ENCODE measurements around the gene CCR6. TPM values are rescaled to one million over a fixed set of nuclear protein-coding genes. Genes with fewer than 3 reads are reported as not detected.
A peak's percentile ranks its signal among the peaks of the same experiment; 100 is the strongest.

CCR6 gene
- total RNA-seq, 2 experiments from 2014 or later, result 0.23 TPM; not detected in 1

- H3K27ac Mint-ChIP-seq, result peak overlapping the region; percentile 82
- POLR2A ChIA-PET, result interaction anchor here (0.8 to 1.5 kb wide), 7 partner anchors 16 to 257 kb away, joined by 3 to 6 read pairs (median 3); partner anchors contain the start of genes CCR6, CEP43 and RNASET2
- intact Hi-C loops (cut with micrococcal nuclease), result loop anchor here (5.0 kb wide), 1 partner anchor 37 kb away; no protein-coding TSS in a partner anchor
- H3K4me3 Mint-ChIP-seq, result peak overlapping the region; percentile 63
- peaks cover 60% of the 10 kb centered on the region for H3K4me1 Mint-ChIP-seq (ENCODE audit: low read depth)
- ATAC-seq, result peak; percentile 75
- no peak for TF ChIP-seq CTCF (IDR thresholded peaks at IDR 0.05)
- no peaks in the 10 kb centered on the region for H3K9me3 Mint-ChIP-seq
- no peaks in the 10 kb centered on the region for H3K27me3 Mint-ChIP-seq
- peak; percentile 87 for DNase-seq
- CTCF ChIA-PET, result interaction anchor here (1.1 to 1.7 kb wide), 2 partner anchors 46 to 48 kb away, joined by 3 to 5 read pairs; no protein-coding TSS in a partner anchor
- no peaks in the 10 kb centered on the region for H3K36me3 Mint-ChIP-seq (ENCODE audit: low read depth)
Observed at GRCh38 chr6:167093922-167094432, 28.9 kb upstream of the CCR6 start.

- intact Hi-C loops (cut with micrococcal nuclease), result loop anchor here (5.0 kb wide), 1 partner anchor 37 kb away; no protein-coding TSS in a partner anchor
- no peaks in the 10 kb centered on the region for H3K9me3 Mint-ChIP-seq
Observed at GRCh38 chr6:167094436-167094819, 28.5 kb upstream of the CCR6 start.

GRCh38 chr6:167094820-167095637 lies 27.9 kb upstream of the CCR6 start:
- intact Hi-C loops (cut with micrococcal nuclease), result loop anchor here (5.0 kb wide), 1 partner anchor 38 kb away; no protein-coding TSS in a partner anchor
- DNase-seq, result peak; percentile 70
- TF ChIP-seq CTCF (IDR thresholded peaks at IDR 0.05), result no peak

More at GRCh38 chr6:167094436-167094819, 28.5 kb upstream of the CCR6 start:
- ChIA-PET POLR2A (interaction anchor here (0.8 to 1.5 kb wide), 7 partner anchors 15 to 257 kb away, joined by 3 to 6 read pairs (median 3); partner anchors contain the start of genes CCR6, CEP43 and RNASET2), CTCF (interaction anchor here (1.1 to 1.7 kb wide), 3 partner anchors 47 to 258 kb away, joined by 3 to 5 read pairs (median 3); no protein-coding TSS in a partner anchor)
- peaks cover 64% of the 10 kb centered on the region for H3K4me1 Mint-ChIP-seq (ENCODE audit: low read depth)
- no peaks in the 10 kb centered on the region for H3K27me3 Mint-ChIP-seq
- H3K36me3 Mint-ChIP-seq (ENCODE audit: low read depth), result no peaks in the 10 kb centered on the region
- DNase-seq (peak; percentile 13), ATAC-seq (peak; percentile 9)
- no peak for TF ChIP-seq CTCF (IDR thresholded peaks at IDR 0.05)
- H3K27ac Mint-ChIP-seq, result peak overlapping the region; percentile 82
- H3K4me3 Mint-ChIP-seq, result peak overlapping the region; percentile 63

GRCh38 chr6:167095888-167096287 lies 27.0 kb upstream of the CCR6 start:
- POLR2A ChIA-PET, result no interaction called here
- H3K27me3 Mint-ChIP-seq, result no peaks in the 10 kb centered on the region
- no peaks in the 10 kb centered on the region for H3K36me3 Mint-ChIP-seq (ENCODE audit: low read depth)
- no peak for DNase-seq
- peaks cover 65% of the 10 kb centered on the region for H3K4me1 Mint-ChIP-seq (ENCODE audit: low read depth)
- no peak for ATAC-seq
- intact Hi-C loops (cut with micrococcal nuclease), result no loop called here
- CTCF ChIA-PET, result interaction anchor here (1.3 kb wide), 1 partner anchor 256 kb away, joined by 3 read pairs; no protein-coding TSS in a partner anchor
- no peak for TF ChIP-seq CTCF (IDR thresholded peaks at IDR 0.05)
- no peak overlapping the region for H3K27ac Mint-ChIP-seq
- H3K4me3 Mint-ChIP-seq, result no peak overlapping the region
- H3K9me3 Mint-ChIP-seq, result no peaks in the 10 kb centered on the region

More at GRCh38 chr6:167094820-167095637, 27.9 kb upstream of the CCR6 start:
- Mint-ChIP-seq H3K27me3 (no peaks in the 10 kb centered on the region), H3K27ac (peak overlapping the region; percentile 82), H3K9me3 (no peaks in the 10 kb centered on the region), H3K4me3 (peak overlapping the region; percentile 63), H3K4me1 (ENCODE audit: low read depth) (peaks cover 69% of the 10 kb centered on the region), H3K36me3 (ENCODE audit: low read depth) (no peaks in the 10 kb centered on the region)
- ATAC-seq, result peak; percentile 78
- ChIA-PET CTCF (interaction anchor here (1.3 to 1.7 kb wide), 2 partner anchors 47 to 257 kb away, joined by 3 to 5 read pairs; no protein-coding TSS in a partner anchor), POLR2A (interaction anchor here (0.8 to 1.5 kb wide), 4 partner anchors 28 to 256 kb away, joined by 3 read pairs; partner anchors contain the start of gene CCR6)
